K562 (cell line): ENCODE results near the gene SCN1B. TPM values are rescaled to one million over a fixed set of nuclear protein-coding genes. Genes with fewer than 3 reads are reported as not detected.

Experiments
- BACH1 ChIP-seq: fragments of 200-800 bp; sonication (Bioruptor generic); IDR thresholded peaks from 2 replicates; pipeline ENCODE4 v1.6.1; 2016; ENCODE audit warnings: missing genetic modification characterization, missing compliant biosample characterization
- BCL6 ChIP-seq: fragments of 250-450 bp; sonication (Bioruptor Pico); IDR thresholded peaks from 2 replicates; pipeline ENCODE4 v1.4.0; 2020
- FOXJ2 ChIP-seq: fragments of 200-800 bp; sonication (Bioruptor generic); IDR thresholded peaks from 2 replicates; pipeline ENCODE4 v1.6.1; 2016; ENCODE audit warnings: missing genetic modification characterization, missing compliant biosample characterization
- GABPA ChIP-seq: fragments of 200-800 bp; sonication (Bioruptor generic); conservative IDR thresholded peaks from 2 replicates; pipeline ENCODE4 v1.6.1; 2016; ENCODE audit warnings: low read depth, missing genetic modification characterization, missing compliant biosample characterization
- HMGN3 ChIP-seq: IDR thresholded peaks from 2 replicates; pipeline ENCODE4 v1.6.1; 2011; ENCODE audit warnings: borderline replicate concordance, low read depth, mild to moderate bottlenecking, mixed read lengths, low read length; ENCODE audit not compliant: insufficient read length; ENCODE audit errors: extremely low read depth
- MYNN ChIP-seq, 2 experiments: sonication (generic); formaldehyde crosslinking in 1 of 2; IDR thresholded peaks; 2 replicates each; pipeline versions ENCODE4 v1.5.0 to v1.6.1; 2016 to 2020; ENCODE audit warnings: antibody characterized with exemption in 1 of 2, missing genetic modification reagents in 1 of 2
- NCOR1 ChIP-seq: fragments of 450-650 bp; IDR thresholded peaks from 2 replicates; pipeline ENCODE4 v1.6.1; 2016; ENCODE audit warnings: mild to moderate bottlenecking, moderate library complexity
- NFYB ChIP-seq: IDR thresholded peaks from 2 replicates; pipeline ENCODE4 v1.6.1; 2011; ENCODE audit warnings: mild to moderate bottlenecking, moderate library complexity; ENCODE audit not compliant: insufficient read length; ENCODE audit errors: extremely low read depth
- PHTF2 ChIP-seq: fragments of 250-450 bp; sonication (Bioruptor Pico); IDR thresholded peaks from 2 replicates; pipeline ENCODE4 v1.5.0; 2021; ENCODE audit warnings: mild to moderate bottlenecking
- TAF7 ChIP-seq: fragments of 450-650 bp; IDR thresholded peaks from 2 replicates; pipeline ENCODE4 v1.6.1; 2016; ENCODE audit warnings: missing genetic modification characterization, missing compliant biosample characterization
- ZBTB7A ChIP-seq: IDR thresholded peaks from 2 replicates; pipeline ENCODE4 v1.6.1; 2011; ENCODE audit warnings: low read depth, mild to moderate bottlenecking, low read length, moderate library complexity, borderline replicate concordance; ENCODE audit not compliant: control insufficient read depth
- ZC3H8 ChIP-seq: fragments of 450-650 bp; IDR thresholded peaks from 2 replicates; pipeline ENCODE4 v1.6.1; 2017
- ZNF134 ChIP-seq: fragments of 250-450 bp; sonication (Bioruptor Pico); conservative IDR thresholded peaks from 2 replicates; pipeline ENCODE4 v1.4.0; 2020
- ZNF23 ChIP-seq: fragments of 250-450 bp; sonication (Bioruptor Pico); IDR thresholded peaks from 2 replicates; pipeline ENCODE4 v1.4.0; 2020; ENCODE audit warnings: mild to moderate bottlenecking
- ZNF316 ChIP-seq: fragments of 450-650 bp; IDR thresholded peaks from 2 replicates; pipeline ENCODE4 v1.6.1; 2016
- ZNF436 ChIP-seq: fragments of 250-450, 450-650 bp; sonication (Bioruptor Pico); formaldehyde crosslinking; IDR thresholded peaks from 2 replicates; pipeline ENCODE4 v1.7.0; 2020; ENCODE audit warnings: mild to moderate bottlenecking
- ZNF778 ChIP-seq: fragments of 450-650 bp; formaldehyde crosslinking; IDR thresholded peaks from 2 replicates; pipeline ENCODE4 v1.4.0; 2020; ENCODE audit warnings: mild to moderate bottlenecking, moderate library complexity
- polyA plus RNA-seq, 8 experiments: library from polyadenylated mRNA; depleted of rRNA in 4 of 8; stranded (reverse) in 5 of 8; unstranded in 3 of 8; fragments of >200 nt; fragmentation: Nextera tagmentation in 2 of 8; fragmentation: Illumina TruSeq in 1 of 8; extraction: Ambion mirVana in 2 of 8; extraction: Trizol in 1 of 8; gene quantifications; 2 replicates each; pipeline versions ENCODE4 v1.2.1 to v1.2.3, GENCODE V29; 2011 to 2014; ENCODE audit warnings: inconsistent platforms in 1 of 8, missing spikeins in 1 of 8
- total RNA-seq, 7 experiments: library from RNA; depleted of rRNA in 6 of 7; stranded (reverse); fragments of >200 nt in 6 of 7; fragmentation: Illumina TruSeq in 2 of 7; extraction: Trizol in 2 of 7; gene quantifications; 2 replicates each; pipeline versions ENCODE4 v1.2.1 to v1.2.3, GENCODE V29; 2011 to 2021; ENCODE audit warnings: low replicate concordance in 1 of 7
- TF ChIP-seq, protein P1 (sequence below): fragments of 250-450 bp; sonication (Bioruptor Pico); IDR thresholded peaks from 2 replicates; pipeline ENCODE4 v1.8.0; 2022; ENCODE audit warnings: inconsistent platforms, mild to moderate bottlenecking, moderate library complexity, borderline replicate concordance
- TF ChIP-seq, protein P2 (sequence below): fragments of 450-650 bp; formaldehyde crosslinking; IDR thresholded peaks from 2 replicates; pipeline ENCODE4 v1.4.0; 2022; ENCODE audit warnings: missing genetic modification characterization
- TF ChIP-seq, protein P3 (sequence below): sonication (generic); formaldehyde crosslinking; IDR thresholded peaks from 2 replicates; pipeline ENCODE4 v1.8.0; 2022; ENCODE audit warnings: mild to moderate bottlenecking, missing genetic modification reagents
- TF ChIP-seq, protein P4 (sequence below): sonication (generic); formaldehyde crosslinking; IDR thresholded peaks from 2 replicates; pipeline ENCODE4 v1.8.0; 2022; ENCODE audit warnings: mild to moderate bottlenecking, low read depth, missing genetic modification reagents

The SCN1B gene
- total and polyA plus RNA-seq, 9 of the 15 experiments (the other 6 are each of a cell fraction or from before 2014, with no cell fraction given) = 0.03 to 2.5 (median 0.91) TPM

DNA sequence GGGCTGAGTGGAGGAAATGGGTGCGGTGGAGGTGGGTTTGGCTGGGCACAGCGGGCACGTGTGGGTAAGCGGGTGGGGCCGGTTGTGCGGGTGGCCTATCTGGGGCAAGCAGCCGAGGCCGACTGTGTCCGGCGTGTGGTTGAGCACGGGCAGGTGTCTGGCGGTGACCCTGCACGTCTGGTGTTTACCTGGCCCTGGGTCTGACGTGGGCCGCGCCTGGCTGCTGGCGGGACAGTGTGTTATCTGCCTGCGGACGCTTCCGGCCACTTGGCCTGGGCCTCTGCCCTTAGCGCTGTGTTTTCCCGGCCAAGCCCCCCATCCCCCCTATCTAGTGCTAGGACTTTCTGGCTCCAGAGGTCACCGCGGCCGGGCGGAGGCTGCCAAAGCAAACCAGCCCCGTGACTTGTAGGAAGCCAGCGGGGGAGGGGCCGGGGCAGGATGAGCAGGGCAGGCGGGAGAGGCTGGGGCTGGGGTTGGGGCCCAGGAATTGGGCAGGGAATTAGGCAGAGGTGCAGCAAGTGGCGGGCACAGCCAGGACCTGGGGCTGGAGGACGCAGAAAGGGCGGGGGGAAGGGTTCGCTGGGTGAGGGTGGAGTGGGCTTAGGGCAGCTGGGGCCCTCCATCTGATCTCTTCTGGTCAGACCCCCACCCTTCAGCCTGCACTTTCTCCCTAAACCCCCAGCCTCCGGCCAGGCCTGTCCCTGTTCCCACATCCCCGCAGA lies 10.7 kb downstream of the SCN1B start (continued):
- TF ChIP-seq FOXJ2 (peak; percentile 77), HMGN3 (peak; percentile 99), NCOR1 (peak; percentile 90), ZNF316 (no peak), ZNF23 (no peak), BCL6 (CRISPR knock-in tag) (peak; percentile 61; the same call in 1 of the 2 replicates), TAF7 (tag) (peak; percentile 23; the same call in 1 of the 2 replicates), NFYB (no peak), ZNF134 (CRISPR knock-in tag) (peak; percentile 54; the same call in 1 of the 2 replicates), MYNN (IDR thresholded peaks at IDR 0.05) (no peak; the same call in 1 of the 2 replicates), MYNN (CRISPR knock-in tag; IDR thresholded peaks at IDR 0.05) (no peak), ZNF436 (CRISPR knock-in tag) (no peak), PHTF2 (CRISPR knock-in tag) (no peak), ZBTB7A (peak; percentile 96), ZNF778 (no peak), GABPA (tag) (peak; percentile 70), ZC3H8 (no peak), BACH1 (tag) (peak; percentile 71)
- TF ChIP-seq, protein P1, sequence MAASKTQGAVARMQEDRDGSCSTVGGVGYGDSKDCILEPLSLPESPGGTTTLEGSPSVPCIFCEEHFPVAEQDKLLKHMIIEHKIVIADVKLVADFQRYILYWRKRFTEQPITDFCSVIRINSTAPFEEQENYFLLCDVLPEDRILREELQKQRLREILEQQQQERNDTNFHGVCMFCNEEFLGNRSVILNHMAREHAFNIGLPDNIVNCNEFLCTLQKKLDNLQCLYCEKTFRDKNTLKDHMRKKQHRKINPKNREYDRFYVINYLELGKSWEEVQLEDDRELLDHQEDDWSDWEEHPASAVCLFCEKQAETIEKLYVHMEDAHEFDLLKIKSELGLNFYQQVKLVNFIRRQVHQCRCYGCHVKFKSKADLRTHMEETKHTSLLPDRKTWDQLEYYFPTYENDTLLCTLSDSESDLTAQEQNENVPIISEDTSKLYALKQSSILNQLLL (CRISPR knock-in tag) = no peak
- TF ChIP-seq, protein P2, sequence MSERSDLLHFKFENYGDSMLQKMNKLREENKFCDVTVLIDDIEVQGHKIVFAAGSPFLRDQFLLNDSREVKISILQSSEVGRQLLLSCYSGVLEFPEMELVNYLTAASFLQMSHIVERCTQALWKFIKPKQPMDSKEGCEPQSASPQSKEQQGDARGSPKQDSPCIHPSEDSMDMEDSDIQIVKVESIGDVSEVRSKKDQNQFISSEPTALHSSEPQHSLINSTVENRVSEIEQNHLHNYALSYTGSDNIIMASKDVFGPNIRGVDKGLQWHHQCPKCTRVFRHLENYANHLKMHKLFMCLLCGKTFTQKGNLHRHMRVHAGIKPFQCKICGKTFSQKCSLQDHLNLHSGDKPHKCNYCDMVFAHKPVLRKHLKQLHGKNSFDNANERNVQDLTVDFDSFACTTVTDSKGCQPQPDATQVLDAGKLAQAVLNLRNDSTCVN (CRISPR knock-in tag) = no peak
- TF ChIP-seq, protein P3, sequence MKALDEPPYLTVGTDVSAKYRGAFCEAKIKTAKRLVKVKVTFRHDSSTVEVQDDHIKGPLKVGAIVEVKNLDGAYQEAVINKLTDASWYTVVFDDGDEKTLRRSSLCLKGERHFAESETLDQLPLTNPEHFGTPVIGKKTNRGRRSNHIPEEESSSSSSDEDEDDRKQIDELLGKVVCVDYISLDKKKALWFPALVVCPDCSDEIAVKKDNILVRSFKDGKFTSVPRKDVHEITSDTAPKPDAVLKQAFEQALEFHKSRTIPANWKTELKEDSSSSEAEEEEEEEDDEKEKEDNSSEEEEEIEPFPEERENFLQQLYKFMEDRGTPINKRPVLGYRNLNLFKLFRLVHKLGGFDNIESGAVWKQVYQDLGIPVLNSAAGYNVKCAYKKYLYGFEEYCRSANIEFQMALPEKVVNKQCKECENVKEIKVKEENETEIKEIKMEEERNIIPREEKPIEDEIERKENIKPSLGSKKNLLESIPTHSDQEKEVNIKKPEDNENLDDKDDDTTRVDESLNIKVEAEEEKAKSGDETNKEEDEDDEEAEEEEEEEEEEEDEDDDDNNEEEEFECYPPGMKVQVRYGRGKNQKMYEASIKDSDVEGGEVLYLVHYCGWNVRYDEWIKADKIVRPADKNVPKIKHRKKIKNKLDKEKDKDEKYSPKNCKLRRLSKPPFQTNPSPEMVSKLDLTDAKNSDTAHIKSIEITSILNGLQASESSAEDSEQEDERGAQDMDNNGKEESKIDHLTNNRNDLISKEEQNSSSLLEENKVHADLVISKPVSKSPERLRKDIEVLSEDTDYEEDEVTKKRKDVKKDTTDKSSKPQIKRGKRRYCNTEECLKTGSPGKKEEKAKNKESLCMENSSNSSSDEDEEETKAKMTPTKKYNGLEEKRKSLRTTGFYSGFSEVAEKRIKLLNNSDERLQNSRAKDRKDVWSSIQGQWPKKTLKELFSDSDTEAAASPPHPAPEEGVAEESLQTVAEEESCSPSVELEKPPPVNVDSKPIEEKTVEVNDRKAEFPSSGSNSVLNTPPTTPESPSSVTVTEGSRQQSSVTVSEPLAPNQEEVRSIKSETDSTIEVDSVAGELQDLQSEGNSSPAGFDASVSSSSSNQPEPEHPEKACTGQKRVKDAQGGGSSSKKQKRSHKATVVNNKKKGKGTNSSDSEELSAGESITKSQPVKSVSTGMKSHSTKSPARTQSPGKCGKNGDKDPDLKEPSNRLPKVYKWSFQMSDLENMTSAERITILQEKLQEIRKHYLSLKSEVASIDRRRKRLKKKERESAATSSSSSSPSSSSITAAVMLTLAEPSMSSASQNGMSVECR (CRISPR knock-in tag) = no peak
- TF ChIP-seq, protein P4, sequence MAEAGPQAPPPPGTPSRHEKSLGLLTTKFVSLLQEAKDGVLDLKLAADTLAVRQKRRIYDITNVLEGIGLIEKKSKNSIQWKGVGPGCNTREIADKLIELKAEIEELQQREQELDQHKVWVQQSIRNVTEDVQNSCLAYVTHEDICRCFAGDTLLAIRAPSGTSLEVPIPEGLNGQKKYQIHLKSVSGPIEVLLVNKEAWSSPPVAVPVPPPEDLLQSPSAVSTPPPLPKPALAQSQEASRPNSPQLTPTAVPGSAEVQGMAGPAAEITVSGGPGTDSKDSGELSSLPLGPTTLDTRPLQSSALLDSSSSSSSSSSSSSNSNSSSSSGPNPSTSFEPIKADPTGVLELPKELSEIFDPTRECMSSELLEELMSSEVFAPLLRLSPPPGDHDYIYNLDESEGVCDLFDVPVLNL (CRISPR knock-in tag) = no peak
